Vagina (tissue), 2 donors: ENCODE data around the gene ADARB2. TPM values are rescaled to one million over a fixed set of nuclear protein-coding genes. Genes with fewer than 3 reads are reported as not detected.

Experiments
- DNase-seq, 2 donors: peaks; one replicate each; pipeline ENCODE4 v3.0.0-alpha.2; 2017; ENCODE audit errors: extremely low spot score in 2 of 2
- H3K27ac ChIP-seq: fragments of 200-600 bp; sonication (generic); one replicate; pipeline ENCODE4 v1.5.1; 2019
- H3K27me3 ChIP-seq: fragments of 200-600 bp; sonication (generic); one replicate; pipeline ENCODE4 v1.5.1; 2019
- H3K36me3 ChIP-seq, 2 donors: fragments of 200-600 bp; sonication (generic); one replicate each; pipeline ENCODE4 v1.5.1; 2017 to 2019
- H3K4me1 ChIP-seq: fragments of 200-600 bp; sonication (generic); one replicate; pipeline ENCODE4 v1.5.1; 2019
- H3K4me3 ChIP-seq, 2 donors: fragments of 200-600 bp; sonication (generic); 1 replicate in 1 of 2; 2 replicates in 1 of 2; pipeline ENCODE4 v1.5.1; 2016 to 2019
- H3K9me3 ChIP-seq: fragments of 200-600 bp; sonication (generic); one replicate; pipeline ENCODE4 v1.5.1; 2019
- CTCF ChIP-seq, 3 experiments: fragments of 450-650 bp in 2 of 3; fragments of 200-600 bp in 1 of 3; sonication (generic) in 1 of 3; IDR thresholded peaks; one replicate each; pipeline ENCODE4 v1.5.1; 2017 to 2019; ENCODE audit warnings: antibody characterized with exemption in 3 of 3, mild to moderate bottlenecking in 2 of 3, moderate library complexity in 2 of 3
- POLR2A ChIP-seq, 2 donors: fragments of 450-650 bp; IDR thresholded peaks; one replicate each; pipeline ENCODE4 v1.6.1; 2017; ENCODE audit warnings: antibody characterized with exemption in 2 of 2, mild to moderate bottlenecking in 2 of 2, moderate library complexity in 2 of 2
- POLR2AphosphoS5 ChIP-seq, 2 donors: sonication (generic); formaldehyde crosslinking; IDR thresholded peaks; one replicate each; pipeline ENCODE4 v1.9.0; 2017; ENCODE audit warnings: antibody characterized with exemption in 2 of 2, mild to moderate bottlenecking in 2 of 2, low read depth in 1 of 2; ENCODE audit not compliant: insufficient read depth in 1 of 2
- intact Hi-C: fragments of 100-400 bp; cut with DNase I; formaldehyde crosslinking; loops from one replicate; pipeline ENCODE4 v1.15.1; 2023
- total RNA-seq: library from RNA; depleted of rRNA; stranded (reverse); fragments of >200 nt; gene quantifications from one replicate; pipeline ENCODE4 v1.2.3, GENCODE V29; 2016

Gene ADARB2
- total RNA-seq, 1 donor from 2014 or later = 3.4 TPM

- Histone ChIP-seq H3K27ac (no peak overlapping the region), H3K27me3 (no peaks in the 10 kb centered on the region), H3K4me3 (no peak overlapping the region), H3K4me1 (no peaks in the 10 kb centered on the region), H3K9me3 (no peaks in the 10 kb centered on the region), H3K36me3 (no peaks in the 10 kb centered on the region)
- intact Hi-C loops = no loop called here
- TF ChIP-seq POLR2A (IDR thresholded peaks at IDR 0.05) = no peak
- no peak for TF ChIP-seq POLR2AphosphoS5 (IDR thresholded peaks at IDR 0.05; ENCODE audit: insufficient read depth in 1 of 2, low read depth in 1 of 2)
- TF ChIP-seq CTCF (IDR thresholded peaks at IDR 0.05) = no peak
- no peak for DNase-seq
Observed at GRCh38 chr10:1577945-1578344, 159.4 kb downstream of the ADARB2 start.

- Histone ChIP-seq H3K36me3 (no peaks in the 10 kb centered on the region), H3K27ac (no peak overlapping the region), H3K27me3 (no peaks in the 10 kb centered on the region), H3K9me3 (no peaks in the 10 kb centered on the region), H3K4me1 (no peaks in the 10 kb centered on the region), H3K4me3 (no peak overlapping the region)
- intact Hi-C loops = no loop called here
- no peak for DNase-seq
- TF ChIP-seq POLR2AphosphoS5 (IDR thresholded peaks at IDR 0.05; ENCODE audit: insufficient read depth in 1 of 2, low read depth in 1 of 2) (no peak), CTCF (IDR thresholded peaks at IDR 0.05) (no peak), POLR2A (IDR thresholded peaks at IDR 0.05) (no peak)
Observed at GRCh38 chr10:1577373-1577770, 160.0 kb downstream of the ADARB2 start.

- H3K36me3 ChIP-seq = no peaks in the 10 kb centered on the region
- H3K4me1 ChIP-seq = no peaks in the 10 kb centered on the region
- no peaks in the 10 kb centered on the region for H3K27me3 ChIP-seq
- no peak overlapping the region for H3K4me3 ChIP-seq
- no peak overlapping the region for H3K27ac ChIP-seq
- DNase-seq = no peak
- intact Hi-C loops = no loop called here
- no peak for TF ChIP-seq POLR2A (IDR thresholded peaks at IDR 0.05)
- TF ChIP-seq POLR2AphosphoS5 (IDR thresholded peaks at IDR 0.05; ENCODE audit: insufficient read depth in 1 of 2, low read depth in 1 of 2) = no peak
- no peak for TF ChIP-seq CTCF (IDR thresholded peaks at IDR 0.05)
- no peaks in the 10 kb centered on the region for H3K9me3 ChIP-seq
Observed at GRCh38 chr10:1576467-1577372, 160.6 kb downstream of the ADARB2 start.

GRCh38 chr10:1575481-1576244 lies 161.7 kb downstream of the ADARB2 start:
- intact Hi-C loops = no loop called here
- Histone ChIP-seq H3K36me3 (no peaks in the 10 kb centered on the region), H3K27ac (no peak overlapping the region), H3K27me3 (no peaks in the 10 kb centered on the region), H3K4me1 (no peaks in the 10 kb centered on the region), H3K4me3 (no peak overlapping the region), H3K9me3 (no peaks in the 10 kb centered on the region)
- TF ChIP-seq CTCF (IDR thresholded peaks at IDR 0.05) (no peak), POLR2A (IDR thresholded peaks at IDR 0.05) (no peak), POLR2AphosphoS5 (IDR thresholded peaks at IDR 0.05; ENCODE audit: insufficient read depth in 1 of 2, low read depth in 1 of 2) (no peak)
- DNase-seq = no peak
